Measurements from ENCODE around the gene UBE2K.

GRCh38 chr4:39750216-39750615 lies 52.3 kb downstream of the UBE2K start:
- TF ChIP-seq CTCF (IDR thresholded peaks at IDR 0.05) (no peak), POLR2A (IDR thresholded peaks at IDR 0.05; ENCODE audit: low read depth) (no peak), EP300 (IDR thresholded peaks at IDR 0.05) (no peak), POLR2AphosphoS5 (IDR thresholded peaks at IDR 0.05) (no peak)

Data from esophagus muscularis mucosa (tissue), 4 donors.